ENCODE results near the gene MYOG.
A peak's percentile ranks its signal among the peaks of the same experiment; 100 is the strongest.

Gene MYOG

GRCh38 chr1:203046984-203047630 lies 38.7 kb downstream of the MYOG start:
- DNase-seq (ENCODE audit: low spot score), result no peak

- DNase-seq (ENCODE audit: low spot score), result no peak
Measured at GRCh38 chr1:203045821-203046594, 39.8 kb downstream of the MYOG start.

DNA sequence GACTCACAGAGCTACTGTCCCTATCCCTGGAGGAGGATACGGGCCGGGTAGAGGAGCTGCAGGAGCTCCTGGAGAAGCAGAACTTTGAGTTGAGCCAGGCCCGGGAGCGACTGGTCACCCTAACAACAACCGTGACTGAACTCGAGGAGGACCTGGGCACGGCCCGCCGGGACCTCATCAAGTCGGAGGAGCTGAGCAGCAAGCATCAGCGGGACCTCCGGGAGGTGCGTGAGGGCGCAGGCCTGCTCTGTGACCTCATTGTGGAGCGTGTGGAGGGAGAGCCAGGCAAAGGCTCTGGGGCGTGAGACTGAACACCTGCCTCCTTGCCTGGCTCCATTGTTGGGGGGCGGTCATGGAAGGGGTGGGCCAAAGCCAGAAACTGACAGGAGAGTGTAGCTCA lies 40.5 kb downstream of the MYOG start:
- DNase-seq (ENCODE audit: low spot score), result no peak

DNA sequence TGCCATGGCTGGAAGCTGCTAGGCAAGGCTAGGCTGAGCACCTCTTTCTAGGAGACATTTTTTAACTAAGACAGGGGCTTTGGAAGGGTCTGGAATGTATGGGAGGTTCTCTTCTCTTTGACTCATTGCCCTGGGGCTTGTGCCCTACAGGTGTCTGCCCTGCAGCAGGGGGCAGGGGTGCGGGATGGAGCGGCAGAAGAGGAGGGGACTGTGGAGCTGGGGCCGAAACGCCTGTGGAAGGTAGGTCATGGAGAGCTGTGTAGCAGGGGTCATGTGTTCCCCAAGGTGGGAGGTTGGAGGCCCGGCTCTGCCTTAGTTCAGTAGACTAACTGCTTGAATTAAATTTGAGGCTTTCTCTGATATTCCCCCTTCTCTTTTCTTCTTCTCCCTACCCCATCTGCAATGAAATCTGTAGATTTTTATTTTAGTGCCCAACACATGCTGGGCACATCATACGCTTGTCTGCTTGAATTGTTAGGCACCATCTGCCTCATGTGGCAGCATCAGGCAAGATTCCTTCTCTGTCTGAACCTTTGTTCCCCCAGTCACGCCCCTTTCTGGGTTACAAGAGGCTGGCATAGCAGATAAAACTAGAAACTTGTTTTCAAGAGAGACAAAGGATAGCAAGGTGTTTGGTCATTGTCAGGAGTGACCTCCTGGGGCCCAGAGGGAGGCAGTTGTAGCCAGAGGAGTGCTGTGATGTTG lies 41.1 kb downstream of the MYOG start:
- no peak for DNase-seq (ENCODE audit: low spot score)

DNA sequence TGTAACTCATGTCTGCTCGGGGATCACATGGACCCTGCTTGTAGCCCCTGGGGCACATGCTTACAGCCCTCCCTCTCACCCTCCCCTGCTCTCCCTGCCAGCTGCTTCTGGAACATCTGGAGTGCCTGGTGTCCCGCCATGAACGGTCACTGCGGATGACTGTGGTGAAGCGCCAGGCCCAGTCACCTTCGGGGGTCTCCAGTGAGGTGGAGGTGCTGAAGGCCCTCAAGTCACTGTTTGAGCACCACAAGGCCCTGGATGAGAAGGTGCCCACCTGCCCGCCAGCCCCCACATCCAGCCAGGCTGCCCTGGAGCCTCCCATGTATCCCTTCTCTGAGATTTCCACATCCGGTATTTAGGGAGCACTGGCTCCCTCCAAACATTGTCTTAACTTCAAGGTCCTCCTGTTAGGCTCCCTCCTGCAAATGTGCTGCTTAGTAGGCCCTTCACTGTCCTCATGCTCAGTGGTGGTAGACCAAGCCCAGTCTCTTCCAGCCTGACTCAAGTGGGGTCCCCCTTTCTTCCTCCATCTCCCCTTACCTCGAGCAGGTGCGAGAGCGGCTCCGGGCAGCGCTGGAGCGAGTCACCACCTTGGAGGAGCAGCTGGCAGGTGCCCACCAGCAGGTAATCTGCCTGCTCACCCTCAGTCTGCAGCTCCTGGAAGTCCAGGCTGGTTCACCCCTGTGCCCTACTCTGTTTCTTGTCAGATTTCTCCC lies 41.8 kb downstream of the MYOG start:
- no peak for DNase-seq (ENCODE audit: low spot score)

DNA sequence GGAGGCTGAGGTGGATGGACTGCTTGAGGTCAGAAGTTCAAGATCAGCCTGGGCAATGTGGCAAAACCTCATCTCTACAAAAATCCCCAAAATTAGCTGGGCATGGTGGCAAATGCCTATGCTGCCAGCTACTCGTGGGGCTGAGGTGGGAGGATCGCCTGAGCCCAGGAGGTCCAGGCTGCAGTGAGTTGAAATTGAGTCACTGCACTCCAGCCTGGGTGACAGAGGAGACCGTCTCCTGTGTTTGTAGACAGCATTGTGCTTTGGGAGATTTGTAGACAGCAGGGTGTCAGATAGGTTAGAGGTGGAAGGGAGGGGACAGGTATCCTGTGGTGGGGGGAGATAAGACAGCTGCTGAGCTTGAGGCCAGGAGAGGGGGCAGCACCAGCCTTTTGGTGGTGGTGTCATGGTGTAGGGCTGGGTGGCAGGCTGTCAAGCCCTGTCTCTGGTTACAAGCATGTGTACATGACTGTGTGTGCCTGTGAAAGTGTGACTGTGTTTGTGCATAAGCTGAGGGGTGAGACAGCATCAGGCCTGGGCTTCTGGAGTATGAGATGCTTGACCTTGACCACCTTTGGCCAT lies 44.4 kb downstream of the MYOG start:
- DNase-seq (ENCODE audit: low spot score), result no peak

GRCh38 chr1:203040513-203041275 lies 45.1 kb downstream of the MYOG start:
- DNase-seq (ENCODE audit: low spot score), result no peak

- DNase-seq (ENCODE audit: low spot score), result no peak
Measured at GRCh38 chr1:203039609-203040512, 46.0 kb downstream of the MYOG start.

- peak; percentile 62 for DNase-seq (ENCODE audit: low spot score)
Measured at GRCh38 chr1:203038891-203039608, 46.8 kb downstream of the MYOG start.

DNA sequence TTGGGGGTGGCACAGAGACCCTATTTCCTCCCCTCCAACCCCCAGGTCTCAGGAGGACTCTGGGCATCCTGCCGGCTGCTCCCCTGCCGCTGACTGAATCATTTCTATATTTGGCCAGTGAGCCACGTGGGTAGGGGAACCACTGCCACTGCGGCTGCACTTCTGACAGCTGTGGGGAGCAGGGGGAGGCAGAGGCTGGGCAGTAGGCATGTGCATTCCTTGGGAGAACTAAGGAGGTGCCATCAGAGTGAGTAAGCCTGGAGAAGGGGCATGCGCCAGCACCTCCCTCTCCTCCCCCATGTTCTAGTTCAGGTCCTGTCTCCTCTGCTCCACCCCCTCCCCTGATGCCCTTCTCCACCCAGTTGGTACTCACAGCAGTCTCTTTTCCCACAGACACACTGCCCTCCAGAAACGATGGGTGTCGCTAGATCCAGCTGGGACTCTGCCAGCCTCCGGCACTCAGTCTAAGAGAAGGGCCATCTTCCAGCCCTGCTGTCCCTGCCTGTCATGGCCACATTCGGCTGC lies 47.5 kb downstream of the MYOG start:
- DNase-seq (ENCODE audit: low spot score), result no peak

- DNase-seq (ENCODE audit: low spot score), result no peak
Measured at GRCh38 chr1:203037509-203038190, 48.2 kb downstream of the MYOG start.

DNA sequence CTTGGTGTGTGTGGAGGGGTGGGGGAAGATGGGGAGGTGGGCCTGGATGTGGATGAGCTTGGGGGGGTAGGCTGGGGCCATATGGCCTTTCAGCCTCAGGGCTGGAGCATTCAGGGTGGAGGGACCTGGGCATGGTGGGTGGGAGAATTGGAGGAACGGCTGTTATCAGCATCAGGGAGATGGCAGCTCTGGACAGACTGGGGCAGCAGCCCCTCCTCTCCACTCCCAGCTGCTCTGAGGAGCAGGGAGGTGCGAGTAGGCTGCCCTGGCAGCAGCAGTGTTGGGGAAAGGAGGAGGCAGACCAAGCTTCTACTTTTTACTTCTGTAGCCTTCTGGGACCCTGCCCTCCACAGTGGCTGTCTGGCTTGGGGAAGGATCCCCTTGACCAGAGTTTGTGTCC lies 49.3 kb downstream of the MYOG start:
- DNase-seq (ENCODE audit: low spot score), result no peak

DNA sequence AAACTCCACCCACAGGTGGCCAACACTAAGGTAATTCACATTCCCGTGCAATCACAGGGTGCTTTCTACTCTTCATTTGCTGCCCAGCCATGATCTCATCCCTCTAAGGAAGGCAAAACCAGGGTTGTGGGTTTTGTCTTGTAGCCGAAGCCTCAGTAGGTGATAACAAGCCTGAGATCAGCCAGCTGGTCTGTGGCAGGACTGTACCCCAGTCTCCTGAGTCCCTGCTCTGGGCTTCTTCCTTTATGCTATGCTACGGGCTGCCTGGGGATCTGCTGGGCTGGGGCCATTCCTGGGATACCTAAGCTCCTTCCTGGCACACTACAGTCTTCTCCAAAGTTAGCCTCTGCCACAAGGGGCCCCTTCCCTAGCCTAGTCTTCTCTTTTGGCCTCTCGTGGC lies 49.7 kb downstream of the MYOG start:
- DNase-seq (ENCODE audit: low spot score), result no peak

GRCh38 chr1:203035111-203036000 lies 50.5 kb downstream of the MYOG start:
- no peak for DNase-seq (ENCODE audit: low spot score)

GRCh38 chr1:203034422-203035110 lies 51.2 kb downstream of the MYOG start:
- DNase-seq (ENCODE audit: low spot score), result no peak

DNA sequence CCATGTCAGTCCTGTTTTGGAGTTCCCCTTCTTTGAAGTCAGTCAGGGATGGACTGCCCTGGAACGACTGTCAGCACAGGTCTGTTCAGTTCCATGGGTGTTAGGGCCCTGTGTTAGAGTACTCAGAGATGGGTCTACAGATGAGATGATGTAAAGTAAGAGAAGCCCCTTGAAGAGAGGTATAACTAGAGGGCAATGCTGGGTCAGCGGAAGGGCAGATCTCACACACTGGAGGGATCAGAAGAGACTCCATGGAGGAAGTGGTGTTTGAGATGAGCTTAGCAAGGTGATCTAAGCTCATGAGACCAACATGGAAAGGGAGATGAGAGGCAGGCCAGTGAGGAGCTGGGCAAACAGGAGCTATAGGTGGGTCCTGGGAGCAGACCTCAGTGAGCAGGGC lies 51.9 kb downstream of the MYOG start:
- DNase-seq (ENCODE audit: low spot score), result no peak

- DNase-seq (ENCODE audit: low spot score), result no peak
Measured at GRCh38 chr1:203033287-203033686, 52.5 kb downstream of the MYOG start.

Data from LoVo (cell line).